ENCODE results near the gene TUBA4A. TPM values are rescaled to one million over a fixed set of nuclear protein-coding genes. Genes with fewer than 3 reads are reported as not detected.

The TUBA4A gene
- total and polyA plus RNA-seq, 2 of the 8 experiments (the other 6 are each of a cell fraction or from before 2014, with no cell fraction given): 67.3 to 172 TPM

DNA sequence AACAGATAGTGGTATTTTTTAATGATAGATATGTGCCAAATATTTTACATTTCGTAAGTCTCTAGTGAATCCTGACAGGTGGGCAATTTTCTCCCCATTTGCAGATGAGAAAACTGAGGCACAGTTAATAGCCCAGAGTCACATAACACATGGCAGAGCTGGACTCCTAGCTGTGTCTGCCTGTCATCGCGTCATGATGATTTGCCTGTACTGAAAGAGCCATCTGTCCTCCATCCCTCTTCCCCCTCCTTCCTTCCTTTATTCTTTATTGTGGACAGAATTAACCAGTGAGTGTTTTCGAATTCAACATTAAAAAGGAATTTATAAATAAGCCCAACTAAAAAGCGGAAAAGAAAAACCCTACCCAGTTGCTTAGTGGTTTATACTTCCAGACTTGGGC, 28.7 kb upstream of the TUBA4A start:
- Histone ChIP-seq H3K23ac (ENCODE audit: insufficient read length) (no peak overlapping the region), H4K8ac (ENCODE audit: extremely low read depth, insufficient read depth, low read length) (no peak overlapping the region), H3K27ac (ENCODE audit: low read depth, low read length) (no peak overlapping the region), H4K91ac (replicated peaks; ENCODE audit: insufficient read length, low read length) (no peak overlapping the region), H4K5ac (ENCODE audit: insufficient read length, low read depth, low read length) (no peak overlapping the region), H3K56ac (replicated peaks; ENCODE audit: insufficient read length, low read depth, low read length) (no peak overlapping the region), H3K79me2 (ENCODE audit: control insufficient read depth in 1 of 2, insufficient read depth in 2 of 2, low read length in 2 of 2) (no peaks in the 10 kb centered on the region), H2BK12ac (ENCODE audit: low read depth, low read length) (no peak overlapping the region), H3K18ac (ENCODE audit: extremely low read depth, low read length) (no peak overlapping the region), H3K4me3 (ENCODE audit: extremely low read depth in 1 of 4, insufficient read depth in 2 of 4, low read depth in 3 of 4, low read length in 4 of 4) (no peak overlapping the region), H2AK5ac (ENCODE audit: low read depth, low read length) (no peak overlapping the region), H3K27me3 (replicated peaks in 1 of 4; ENCODE audit: control insufficient read depth in 3 of 4, extremely low read depth in 1 of 4, insufficient read depth in 3 of 4, low read length in 3 of 4) (no peaks in the 10 kb centered on the region; a peak in 1 of 7 replicates), H4K20me1 (replicated peaks in 1 of 2; ENCODE audit: control insufficient read depth in 1 of 2, insufficient read depth in 2 of 2, low read length in 2 of 2) (no peaks in the 10 kb centered on the region), H2BK120ac (replicated peaks; ENCODE audit: low read depth, low read length) (no peak overlapping the region), H3K23me2 (ENCODE audit: low read depth, low read length) (peaks cover 8% of the 10 kb centered on the region; the same call in 1 of the 2 replicates), H3K4me2 (ENCODE audit: insufficient read depth in 1 of 2, low read depth in 2 of 2, low read length in 2 of 2) (no peak overlapping the region), H3K14ac (ENCODE audit: insufficient read length) (no peak overlapping the region), H2BK15ac (ENCODE audit: low read length) (no peak overlapping the region), H3K4ac (replicated peaks; ENCODE audit: insufficient read length, low read depth, low read length) (no peak overlapping the region), H3K36me3 (ENCODE audit: control insufficient read depth in 2 of 4, insufficient read depth in 4 of 4, low read length in 3 of 4) (peaks cover 0 to 4% (median under 1%) of the 10 kb centered on the region in 4 experiments; a peak in 3 of 8 replicates), H3K4me1 (replicated peaks in 1 of 4; ENCODE audit: control insufficient read depth in 3 of 4, insufficient read depth in 4 of 4, low read length in 3 of 4) (peaks cover 9 to 31% (median 19%) of the 10 kb centered on the region in 4 experiments), H2BK20ac (ENCODE audit: low read length) (no peak overlapping the region), H2AFZ (ENCODE audit: low read length) (no peak overlapping the region), H3K79me1 (ENCODE audit: low read depth, low read length) (no peaks in the 10 kb centered on the region; the same call in 1 of the 2 replicates), H3K9me3 (ENCODE audit: insufficient read depth in 2 of 2, low read depth in 1 of 2, low read length in 1 of 2) (no peaks in the 10 kb centered on the region), H3K9ac (replicated peaks in 1 of 4; ENCODE audit: extremely low read depth in 1 of 4, low read depth in 3 of 4, low read length in 3 of 4) (no peak overlapping the region), H2BK5ac (ENCODE audit: low read depth, low read length) (no peak overlapping the region)
- CTCF ChIA-PET (ENCODE audit: partially characterized antibody): interaction anchor here (0.7 to 12.1 kb wide), 6 partner anchors 10 to 280 kb away, joined by 3 to 220 read pairs (median 4); no protein-coding TSS in a partner anchor
- TF ChIP-seq EP300 (IDR thresholded peaks at IDR 0.05; ENCODE audit: borderline replicate concordance in 1 of 2, low read depth in 2 of 2, low read length in 2 of 2) (no peak), CHD1 (IDR thresholded peaks at IDR 0.05; ENCODE audit: low read depth, low read length) (no peak), ASH2L (IDR thresholded peaks at IDR 0.05; ENCODE audit: low read length) (no peak), POLR2A (IDR thresholded peaks at IDR 0.05; ENCODE audit: control extremely low read depth in 1 of 2, low read depth in 2 of 2, low read length in 2 of 2) (no peak), POU5F1 (IDR thresholded peaks at IDR 0.05; ENCODE audit: low read depth, low read length) (no peak), YY1 (IDR thresholded peaks at IDR 0.05; ENCODE audit: low read depth, low read length) (no peak), ZNF274 (IDR thresholded peaks at IDR 0.05; ENCODE audit: borderline replicate concordance, extremely low read depth, low read length) (no peak)
- FAIRE-seq: no peak
- WGBS, 2 experiments (ENCODE audit: extremely low coverage in 1 of 2, insufficient coverage in 1 of 2, insufficient read length in 1 of 2, insufficient replicate concordance in 2 of 2, low coverage in 1 of 2, low lambda C conversion rate in 2 of 2, missing lambda C conversion rate in 1 of 2): 90% methylated on average over 5 of the region's 5 CpGs; no CpG with 5 or more reads in 1 of the 2 experiments
- DNase-seq (ENCODE audit: low read depth in 1 of 2, low spot score in 2 of 2): no peak
- POLR2A ChIA-PET (ENCODE audit: partially characterized antibody): interaction anchor here (0.6 to 2.6 kb wide), 5 partner anchors 11 to 69 kb away, joined by 3 to 6 read pairs (median 4); partner anchors contain the start of genes ANKZF1 and ATG9A

All from H1 (cell line).